Amniotic epithelial cell (primary cell): Measurements from ENCODE around the gene LRP2.
"Not testable (repeated sequence)": the region's sequence is repeated elsewhere in the genome, so short reads cannot be mapped to it uniquely, and the experiment has no call there.

Experiments used
- DNase-seq: peaks from one replicate; pipeline ENCODE4 v3.0.0-alpha.2; 2010; ENCODE audit warnings: low read depth

Gene LRP2

DNA sequence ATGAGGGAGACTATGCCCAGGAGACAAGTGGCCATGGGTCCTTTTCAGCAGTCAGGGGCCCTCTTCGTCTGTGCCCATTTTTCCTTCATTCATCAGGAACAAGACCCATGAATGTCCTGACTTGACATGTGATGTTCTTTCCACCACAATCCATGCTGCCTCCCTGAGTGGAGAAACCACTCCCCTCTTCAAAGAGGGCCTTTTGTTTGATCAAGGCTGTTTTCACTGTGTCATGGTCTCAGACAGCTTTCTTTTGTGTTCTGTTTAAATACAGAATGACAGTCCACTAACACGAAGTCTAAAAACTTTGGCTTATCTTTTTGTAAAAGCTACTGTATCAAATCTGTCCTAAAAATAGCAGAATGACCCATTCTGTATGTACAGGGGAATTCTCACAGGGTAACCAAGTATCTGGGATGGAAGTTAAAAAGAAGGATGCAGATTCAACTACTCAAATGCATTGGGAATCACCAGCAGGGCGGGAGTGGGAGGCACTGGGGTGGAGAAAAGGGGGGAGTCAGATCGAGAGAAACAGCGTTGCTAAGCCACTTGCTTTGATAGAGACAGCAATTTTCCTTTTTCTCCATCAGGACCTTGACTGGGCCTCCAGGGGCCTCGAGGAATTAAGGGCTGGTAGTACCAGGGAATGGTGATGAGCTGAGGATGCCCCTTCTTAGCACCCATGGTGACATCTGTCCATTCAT is 13.9 kb downstream of the LRP2 start:
- DNase-seq = no peak

DNA sequence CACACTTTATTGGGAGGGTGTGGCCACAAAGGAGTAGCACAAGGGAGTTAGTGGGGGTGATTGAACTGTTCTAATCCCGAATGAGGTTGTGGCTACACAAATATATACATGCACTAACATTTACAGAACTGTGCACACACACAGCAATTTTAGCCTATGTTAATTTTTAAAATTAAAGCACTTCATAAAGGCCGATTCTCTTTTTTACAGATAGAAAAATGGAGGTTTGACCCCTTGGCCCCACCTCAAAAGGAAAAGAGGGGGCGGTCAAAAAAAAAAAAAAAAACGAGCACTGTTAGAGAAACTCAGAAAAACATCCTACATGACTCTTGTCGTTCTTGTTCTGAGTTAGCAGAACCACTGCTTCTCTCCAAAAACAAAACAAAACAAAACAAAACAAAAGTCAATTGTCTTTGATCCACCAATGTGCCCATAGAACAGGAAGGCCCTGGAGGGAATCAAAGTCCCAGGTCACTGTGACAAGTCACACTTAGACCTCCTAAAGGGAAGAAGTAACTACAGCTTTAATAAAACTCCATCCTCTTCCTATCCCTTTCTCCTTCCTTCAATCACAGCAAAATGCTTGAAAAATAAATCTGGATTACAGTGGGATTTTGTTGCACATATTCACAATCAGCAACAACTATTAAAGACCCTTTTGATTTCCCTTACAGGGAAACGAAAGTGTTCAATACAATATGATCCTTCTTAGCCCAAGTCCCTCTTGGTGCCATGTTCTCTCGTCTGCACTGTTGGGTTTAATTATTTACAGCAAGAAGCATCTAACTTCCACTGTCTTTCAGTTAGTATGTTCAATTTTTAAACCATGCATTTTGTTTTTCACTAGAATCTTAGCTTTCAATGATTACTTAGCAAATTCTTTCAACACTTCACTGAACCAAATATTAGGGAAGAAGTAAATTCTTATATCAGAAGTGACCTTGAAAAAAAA is 16.6 kb downstream of the LRP2 start:
- DNase-seq = no peak

DNA sequence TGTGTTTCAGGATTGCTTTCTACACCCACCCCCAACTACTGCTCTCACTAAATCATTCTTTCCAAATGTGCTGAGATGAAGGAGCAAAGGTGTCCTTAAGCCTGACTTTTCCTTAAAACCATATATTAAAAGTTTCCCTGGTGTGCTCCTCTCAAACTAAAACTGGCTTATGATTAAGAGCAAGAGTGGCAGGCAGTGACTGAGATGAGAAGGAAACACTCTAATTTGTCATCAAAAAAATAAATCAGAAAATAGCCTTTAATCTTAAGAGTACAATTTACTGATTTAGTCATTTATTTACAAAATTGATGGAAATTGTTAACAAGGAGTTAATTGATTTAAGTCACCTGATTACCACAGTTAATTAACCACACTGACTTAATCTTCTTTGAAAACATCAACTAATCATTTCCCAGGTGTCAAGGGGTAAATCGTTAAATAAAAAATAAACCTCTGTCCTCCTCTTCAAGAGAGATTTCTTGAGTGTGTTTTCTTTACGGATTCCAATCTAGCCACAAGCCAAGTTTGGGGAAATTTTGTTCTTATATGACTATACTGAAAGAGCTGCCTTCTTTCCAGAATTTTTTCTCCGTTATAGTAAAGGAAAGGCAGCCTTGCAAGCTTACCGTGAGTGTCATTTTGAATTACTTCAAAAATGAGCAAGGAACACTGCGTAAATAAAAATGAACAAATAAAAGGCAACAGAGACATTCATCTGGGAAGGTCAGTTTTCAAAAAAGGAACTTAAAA is 17.4 kb downstream of the LRP2 start:
- DNase-seq = no peak

DNA sequence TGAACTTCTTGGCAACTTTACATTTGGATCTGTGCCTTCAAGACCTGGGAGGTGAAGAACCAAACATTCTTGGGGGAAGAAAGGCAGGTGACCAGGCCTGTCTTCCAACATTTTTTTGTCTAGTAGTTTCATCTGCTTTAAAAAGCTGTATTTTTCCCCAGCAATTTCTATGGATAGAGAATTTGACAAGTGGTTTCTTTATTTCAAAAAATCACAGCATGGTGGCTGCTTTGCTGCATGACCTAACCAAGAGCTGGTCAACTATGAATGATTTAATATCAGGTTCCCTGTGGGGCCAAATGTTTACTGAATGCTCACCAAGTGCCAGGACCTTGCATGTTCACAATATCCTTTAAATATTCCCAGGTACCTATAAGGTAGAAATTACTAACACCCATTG is 19.1 kb downstream of the LRP2 start:
- no peak for DNase-seq

DNA sequence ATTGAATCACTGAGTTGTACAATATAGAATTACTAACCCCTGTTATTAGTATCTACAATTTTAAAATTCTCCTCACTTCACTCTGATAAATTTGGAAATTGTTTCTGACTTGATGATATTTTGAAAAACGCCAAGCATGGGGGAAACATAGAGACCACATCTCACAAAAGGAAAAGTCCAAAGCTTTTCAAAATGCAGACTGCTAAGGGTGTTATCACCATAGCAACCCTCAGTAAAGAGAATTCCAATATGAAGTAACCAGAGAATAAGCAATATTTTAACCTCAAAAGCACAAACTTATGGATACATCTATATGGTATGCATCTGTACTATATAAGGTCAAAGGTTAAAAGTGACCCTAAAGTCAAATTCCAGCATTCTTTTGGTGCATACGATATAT is 22.7 kb downstream of the LRP2 start:
- DNase-seq = no peak

DNA sequence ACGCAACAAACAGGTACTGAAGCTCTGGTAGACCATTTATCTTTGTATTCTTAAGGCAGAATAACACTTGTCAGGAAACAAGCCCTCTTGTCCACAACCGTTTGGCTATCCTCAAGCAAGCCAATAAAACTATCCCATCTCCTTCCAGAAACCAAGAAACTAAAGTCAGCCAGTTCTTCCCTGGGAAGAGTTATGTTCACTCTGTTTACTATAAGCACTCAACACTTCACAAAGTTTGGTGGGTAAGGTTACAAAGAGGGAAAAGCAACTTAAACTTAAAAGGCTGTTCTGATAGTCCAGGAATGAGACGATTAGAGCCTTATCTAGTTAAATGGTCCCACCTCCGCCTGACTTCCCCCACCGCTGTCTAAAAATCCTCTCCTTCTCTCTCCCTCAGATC is 25.6 kb downstream of the LRP2 start:
- DNase-seq = no peak

DNA sequence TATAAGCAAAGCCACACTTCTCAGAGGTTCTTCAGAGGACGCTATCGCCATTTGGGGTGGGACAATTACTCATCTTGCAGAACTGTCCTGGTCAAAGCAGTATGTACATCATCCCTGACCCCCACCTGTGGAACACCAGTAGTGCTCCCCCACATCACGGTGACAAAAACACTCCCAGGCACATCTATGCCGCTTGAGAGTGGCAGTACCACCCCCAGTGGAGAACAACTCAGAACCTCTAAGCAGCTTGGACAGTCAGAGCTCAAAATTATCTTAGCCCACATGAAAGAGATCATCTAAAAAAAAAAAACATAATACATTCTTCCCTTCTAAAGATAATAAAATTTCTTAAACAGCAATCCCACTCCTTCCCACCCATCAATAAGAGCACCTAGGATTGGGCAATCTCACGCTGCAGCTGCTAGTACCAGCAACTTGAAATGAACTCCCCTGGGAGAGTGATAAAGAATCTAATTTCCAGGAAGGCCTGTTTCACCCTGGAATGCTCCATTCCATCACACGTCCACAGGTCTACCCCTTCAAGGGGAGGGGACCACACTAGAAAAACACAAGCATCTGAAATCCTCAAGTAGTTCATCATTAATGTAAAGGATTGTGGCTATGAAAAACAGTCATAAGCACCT is 31.7 kb downstream of the LRP2 start:
- no peak for DNase-seq

DNA sequence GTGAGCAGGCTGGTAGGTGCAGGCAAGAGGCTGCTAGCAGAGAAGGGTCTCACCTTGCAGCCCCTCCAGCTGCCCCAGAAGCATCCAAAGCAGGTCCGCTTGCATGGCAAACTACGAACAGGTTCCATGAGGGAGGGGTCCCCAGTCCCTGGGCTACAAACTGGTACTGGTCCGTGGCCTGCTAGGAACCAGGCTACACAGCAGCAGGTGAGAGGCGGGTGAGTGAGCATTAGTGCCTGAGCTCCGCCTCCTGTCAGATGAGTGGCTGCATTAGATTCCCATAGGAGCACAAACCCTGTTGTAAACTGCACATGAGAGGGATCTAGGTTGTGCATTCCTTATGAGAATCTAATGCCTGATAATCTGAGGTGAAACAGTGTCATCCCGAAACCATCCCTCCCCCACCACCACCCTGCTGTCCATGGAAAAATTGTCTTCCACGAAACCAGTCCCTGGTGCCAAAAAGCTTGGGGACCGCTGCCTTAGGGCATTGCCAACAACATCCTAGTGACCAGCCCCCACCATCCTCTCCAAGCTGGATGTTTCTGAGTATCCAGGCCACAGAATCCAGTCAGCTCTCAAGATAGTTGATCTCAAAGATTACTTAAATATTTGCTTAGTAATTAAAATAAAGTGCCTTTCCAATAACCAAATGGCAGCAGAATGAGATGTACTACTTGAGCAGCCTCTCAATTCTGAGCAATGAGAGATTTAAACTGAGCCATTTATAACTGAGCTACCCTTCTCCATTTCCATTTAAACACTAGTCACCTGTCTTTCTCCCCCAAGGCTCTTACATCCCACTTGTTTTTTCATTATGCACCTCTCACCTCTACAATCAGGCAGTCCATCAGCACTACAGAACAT is 32.4 kb downstream of the LRP2 start:
- no peak for DNase-seq

DNA sequence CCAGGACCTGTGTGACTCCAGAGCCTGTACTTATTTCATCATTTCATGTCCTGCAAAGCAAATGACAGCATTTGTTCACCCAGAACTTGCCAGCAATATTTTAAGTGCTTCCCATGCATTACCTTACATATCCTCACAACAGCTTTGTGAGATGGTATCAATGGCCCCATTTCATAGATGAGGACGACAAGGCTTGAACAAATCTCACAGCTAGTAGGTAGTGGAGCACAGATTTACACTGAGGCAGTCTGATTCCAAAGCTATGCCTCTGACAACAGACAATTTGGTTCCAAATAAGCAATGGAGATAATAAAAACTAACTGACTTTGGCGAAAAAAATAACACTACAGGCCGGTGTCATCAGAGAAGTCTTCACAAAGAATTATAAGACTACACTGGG is 33.5 kb downstream of the LRP2 start:
- no peak for DNase-seq

DNA sequence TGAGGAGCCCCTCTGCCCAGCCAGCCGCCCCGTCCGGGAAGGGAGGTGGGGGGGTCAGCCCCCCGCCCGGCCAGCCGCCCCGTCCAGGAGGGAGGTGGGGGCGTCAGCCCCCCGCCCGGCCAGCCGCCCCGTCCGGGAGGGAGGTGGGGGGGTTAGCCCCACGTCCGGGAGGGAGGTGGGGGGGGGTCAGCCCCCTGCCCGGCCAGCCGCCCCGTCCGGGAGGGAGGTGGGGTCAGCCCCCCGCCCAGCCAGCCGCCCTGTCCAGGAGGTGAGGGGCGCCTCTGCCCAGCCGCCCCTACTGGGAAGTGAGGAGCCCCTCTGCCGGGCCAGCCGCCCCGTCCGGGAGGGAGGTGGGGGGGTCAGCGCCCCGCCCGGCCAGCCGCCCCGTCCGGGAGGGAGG is 34.5 kb downstream of the LRP2 start:
- DNase-seq = not testable (repeated sequence)

DNA sequence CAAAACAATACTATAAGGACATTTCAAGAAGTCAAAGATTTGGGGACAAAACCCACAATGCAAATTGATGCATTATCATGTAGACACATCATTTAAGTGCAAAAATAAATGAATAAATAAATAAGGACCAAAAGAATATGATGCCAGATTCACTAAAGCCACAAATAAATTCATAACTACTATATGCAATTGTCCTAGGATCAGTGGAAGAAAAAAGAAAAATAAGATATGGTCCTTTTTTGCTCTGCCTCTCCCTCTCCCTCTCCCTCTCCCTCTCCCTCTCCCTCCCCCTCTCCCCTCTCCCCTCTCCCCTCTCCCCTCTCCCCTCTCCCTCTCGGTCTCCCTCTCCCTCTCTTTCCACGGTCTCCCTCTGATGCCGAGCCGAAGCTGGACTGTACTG is 36.4 kb downstream of the LRP2 start:
- not testable (repeated sequence) for DNase-seq

DNA sequence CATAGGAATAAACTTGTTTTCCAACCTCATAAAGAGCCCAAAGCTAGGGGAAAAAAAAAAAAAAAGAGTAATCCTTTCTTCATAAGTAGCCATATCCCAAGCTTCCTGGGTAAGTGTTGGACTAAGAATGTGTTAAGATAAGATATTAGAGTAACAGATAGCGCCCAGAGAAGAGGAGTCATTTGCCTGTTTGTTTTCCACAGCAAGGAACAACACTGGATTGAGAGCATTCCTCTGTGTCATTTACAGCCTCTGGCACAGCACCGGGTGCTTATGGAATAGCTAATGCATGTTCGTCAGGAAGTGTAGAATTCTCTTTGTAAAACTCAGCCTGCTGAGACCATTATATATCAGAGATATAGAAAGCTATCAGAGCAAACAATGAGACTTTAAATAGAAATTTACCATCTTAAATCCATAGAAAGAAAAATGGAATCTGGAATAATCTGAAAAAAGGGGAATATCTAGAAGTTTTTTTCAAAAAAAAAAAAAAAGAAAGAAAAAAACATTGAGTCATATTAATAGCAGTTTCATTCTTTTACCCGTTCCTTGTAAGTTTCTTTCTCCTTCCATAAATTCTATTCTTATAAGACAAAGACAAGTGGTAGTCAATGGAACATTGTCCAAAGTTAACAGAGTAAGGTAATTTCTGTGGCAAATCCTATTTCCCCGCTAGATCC is 37.6 kb downstream of the LRP2 start:
- no peak for DNase-seq

DNA sequence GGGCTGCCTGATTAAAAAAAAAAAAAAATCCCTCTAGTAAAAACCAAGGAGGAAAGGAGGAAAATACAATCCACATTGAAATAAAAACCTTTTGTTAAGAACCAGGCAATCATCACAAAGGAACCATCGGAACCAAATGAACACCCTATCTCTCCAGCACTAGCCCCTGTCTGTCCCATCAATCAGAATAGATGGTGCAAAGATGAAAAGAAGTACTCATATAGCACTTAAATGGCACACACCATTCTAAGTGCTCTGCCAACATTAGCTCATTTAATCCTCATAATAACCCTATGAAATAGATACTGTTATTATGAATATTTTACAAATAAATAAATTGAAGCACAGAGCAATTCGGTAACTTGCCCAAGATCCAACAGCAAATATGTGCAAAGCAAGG is 38.5 kb downstream of the LRP2 start:
- DNase-seq = no peak

DNA sequence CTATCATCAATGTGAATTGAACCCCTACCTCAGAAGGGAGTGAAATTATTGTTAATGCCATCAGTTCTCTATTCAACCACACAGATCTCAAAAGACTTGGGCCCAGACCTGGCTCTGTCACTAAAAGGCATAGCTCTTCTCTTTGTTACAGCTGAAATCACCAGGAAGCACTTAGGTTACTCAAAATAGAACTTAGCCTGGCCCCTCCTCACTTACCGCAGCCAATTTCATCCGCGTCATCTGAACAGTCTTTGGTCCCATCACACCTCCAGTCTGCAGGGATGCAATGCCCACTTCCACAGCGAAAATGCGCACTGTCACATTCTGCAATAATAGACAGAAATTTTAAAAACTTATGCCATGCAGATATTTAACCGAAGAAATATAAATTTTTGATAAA is 41.8 kb downstream of the LRP2 start:
- DNase-seq = no peak

DNA sequence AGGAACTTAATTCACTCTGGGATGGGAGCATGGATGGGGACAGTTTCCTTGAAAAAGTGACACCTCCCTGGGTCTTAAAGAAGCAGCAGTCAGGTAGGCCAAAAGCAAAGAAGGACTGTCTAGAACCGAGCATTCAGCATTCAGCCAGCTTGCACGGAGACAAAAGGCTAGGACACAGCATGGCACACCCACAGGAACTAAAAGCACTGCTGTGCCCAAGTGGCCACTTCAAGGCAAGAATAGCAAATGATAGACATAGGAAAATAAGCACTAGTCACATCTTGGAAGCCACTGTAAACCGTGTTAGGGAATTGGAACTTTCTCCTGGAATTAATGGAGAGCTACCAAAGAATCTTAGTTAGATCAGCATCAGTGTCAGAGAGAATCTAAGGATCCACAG is 47.0 kb downstream of the LRP2 start:
- DNase-seq = no peak

DNA sequence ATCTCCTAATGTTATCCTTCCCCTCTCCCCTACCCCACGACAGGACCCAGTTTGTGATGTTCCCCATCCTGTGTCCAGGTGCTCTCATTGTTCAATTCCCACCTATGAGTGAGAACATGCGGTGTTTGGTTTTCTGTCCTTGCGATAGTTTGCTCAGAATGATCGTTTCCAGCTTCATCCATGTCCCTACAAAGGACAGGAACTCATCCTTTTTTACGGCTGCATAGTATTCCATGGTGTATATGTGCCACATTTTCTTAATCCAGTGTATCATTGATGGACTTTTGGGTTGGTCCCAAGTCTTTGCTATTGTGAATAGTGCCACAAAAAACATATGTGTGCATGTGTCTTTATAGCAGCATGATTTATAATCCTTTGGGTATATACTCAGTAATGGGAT is 54.0 kb downstream of the LRP2 start:
- DNase-seq = not testable (repeated sequence)

DNA sequence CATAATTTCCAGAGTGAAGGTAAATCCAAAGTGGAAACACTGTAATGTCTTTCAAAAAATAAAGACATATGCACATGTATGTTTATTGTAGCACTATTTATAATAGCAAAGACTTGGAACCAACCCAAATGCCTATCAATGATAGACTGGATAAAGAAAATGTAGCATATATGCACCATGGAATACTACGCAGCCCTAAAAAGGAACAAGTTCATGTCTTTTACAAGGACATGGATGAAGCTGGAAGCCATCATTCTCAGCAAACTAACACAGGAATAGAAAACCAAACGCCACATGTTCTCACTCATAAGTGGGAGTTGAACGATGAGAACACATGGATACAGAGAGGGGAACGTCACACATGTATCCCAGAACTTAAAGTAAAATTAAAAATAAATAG is 57.6 kb downstream of the LRP2 start:
- not testable (repeated sequence) for DNase-seq

DNA sequence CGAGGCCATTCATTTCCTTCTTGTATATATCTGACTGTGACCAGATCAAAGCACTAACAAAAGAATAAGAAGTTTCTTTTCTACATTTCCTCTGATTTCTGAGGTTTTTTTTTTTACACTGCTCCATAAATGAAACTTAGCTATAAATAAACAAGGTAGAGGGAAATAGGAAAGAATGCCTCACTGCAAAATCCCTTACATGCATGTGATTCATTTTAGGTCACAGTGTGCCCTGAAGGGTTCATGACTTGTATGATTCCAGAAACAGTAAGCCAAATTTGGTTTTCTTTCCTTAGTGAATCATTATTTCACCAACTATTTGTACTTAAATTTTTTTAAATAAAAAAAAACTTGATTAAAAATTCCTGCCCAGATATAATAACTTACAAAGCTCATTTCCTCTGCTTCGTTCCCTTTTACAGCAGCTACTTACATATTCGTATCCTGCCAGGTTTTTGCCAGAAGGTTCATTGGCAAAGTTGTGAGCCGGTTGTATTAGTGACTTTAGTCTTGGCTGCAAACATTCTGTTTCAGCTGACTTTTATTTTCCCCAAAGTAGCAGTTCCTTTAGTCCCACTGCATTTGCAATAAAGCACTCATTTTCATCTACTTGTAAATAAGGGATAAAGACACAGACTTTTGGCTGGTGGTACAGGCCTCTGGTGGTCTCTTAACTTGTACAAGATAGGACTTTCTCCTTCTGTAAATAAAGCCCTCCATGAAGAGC is 58.6 kb downstream of the LRP2 start:
- DNase-seq = no peak

DNA sequence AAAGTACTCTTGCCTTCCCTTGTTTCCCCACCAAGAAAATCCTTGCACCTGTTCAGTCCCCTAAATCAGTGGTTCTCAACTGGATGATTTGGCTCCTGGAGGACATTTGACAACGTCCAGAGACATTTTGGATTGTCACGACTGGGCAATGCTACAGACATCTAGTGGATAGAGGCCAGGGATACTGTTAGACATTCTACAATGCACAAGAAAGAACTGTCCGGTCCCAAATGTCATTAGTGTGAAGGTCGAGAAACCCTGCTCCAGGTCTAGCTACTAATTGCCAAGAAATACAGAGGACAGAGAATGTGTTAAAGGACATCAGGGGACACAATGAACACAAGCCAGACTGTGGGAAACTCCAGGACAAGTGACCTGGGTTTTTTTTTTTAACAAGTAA is 60.0 kb downstream of the LRP2 start:
- no peak for DNase-seq
